Activated CD8-positive, alpha-beta T cell treated with anti-CD3 and anti-CD28 coated beads for 36 hours (primary cell): ENCODE data around the gene MISP3. TPM values are rescaled to one million over a fixed set of nuclear protein-coding genes. Genes with fewer than 3 reads are reported as not detected.

Source experiments
- ATAC-seq: fragments of 200-7000 bp; cut with Tn5 transposase; one replicate; pipeline ENCODE4 v1.10.0; 2021; ENCODE audit warnings: mild to moderate bottlenecking, moderate library complexity
- CTCF ChIA-PET: fragments of 350-600 bp; sonication (Branson Sonifier 250); formaldehyde crosslinking; loops from one replicate; lab custom pipeline; 2021; ENCODE audit warnings: antibody characterized with exemption; lab: Charles Lee
- POLR2A ChIA-PET: fragments of 350-600 bp; sonication (Branson Sonifier 250); formaldehyde crosslinking; loops from one replicate; lab custom pipeline; 2021; ENCODE audit warnings: antibody characterized with exemption; lab: Charles Lee
- DNase-seq: peaks from one replicate; pipeline ENCODE4 v3.0.0-alpha.2; 2020
- H3K27ac Mint-ChIP-seq: one replicate; pipeline ENCODE4 v1.8.0; 2021; ENCODE audit warnings: mild to moderate bottlenecking, mixed read lengths
- H3K27me3 Mint-ChIP-seq: one replicate; pipeline ENCODE4 v1.8.0; 2021; ENCODE audit warnings: mixed read lengths
- H3K36me3 Mint-ChIP-seq: one replicate; pipeline ENCODE4 v1.8.0; 2021; ENCODE audit warnings: low read depth, mixed read lengths
- H3K4me1 Mint-ChIP-seq: one replicate; pipeline ENCODE4 v1.8.0; 2021; ENCODE audit warnings: low read depth, mixed read lengths
- H3K4me3 Mint-ChIP-seq: one replicate; pipeline ENCODE4 v1.8.0; 2021; ENCODE audit warnings: mild to moderate bottlenecking, moderate library complexity, mixed read lengths
- H3K9me3 Mint-ChIP-seq: one replicate; pipeline ENCODE4 v1.8.0; 2021; ENCODE audit warnings: mixed read lengths
- intact Hi-C: fragments of 100-400 bp; cut with micrococcal nuclease; formaldehyde crosslinking; loops from one replicate; pipeline ENCODE4 v1.10.0; 2022
- total RNA-seq, 2 experiments: library from RNA; stranded (reverse); gene quantifications; one replicate each; pipeline ENCODE4 v1.2.3, GENCODE V29; 2021
- TF ChIP-seq, protein P1 (sequence below): fragments of 200-600 bp; IDR thresholded peaks from one replicate; pipeline ENCODE4 v1.8.0; 2022; ENCODE audit warnings: antibody characterized with exemption, mild to moderate bottlenecking

Gene MISP3
- total RNA-seq, 2 experiments from 2014 or later, result 1.4 to 1.5 TPM

DNA sequence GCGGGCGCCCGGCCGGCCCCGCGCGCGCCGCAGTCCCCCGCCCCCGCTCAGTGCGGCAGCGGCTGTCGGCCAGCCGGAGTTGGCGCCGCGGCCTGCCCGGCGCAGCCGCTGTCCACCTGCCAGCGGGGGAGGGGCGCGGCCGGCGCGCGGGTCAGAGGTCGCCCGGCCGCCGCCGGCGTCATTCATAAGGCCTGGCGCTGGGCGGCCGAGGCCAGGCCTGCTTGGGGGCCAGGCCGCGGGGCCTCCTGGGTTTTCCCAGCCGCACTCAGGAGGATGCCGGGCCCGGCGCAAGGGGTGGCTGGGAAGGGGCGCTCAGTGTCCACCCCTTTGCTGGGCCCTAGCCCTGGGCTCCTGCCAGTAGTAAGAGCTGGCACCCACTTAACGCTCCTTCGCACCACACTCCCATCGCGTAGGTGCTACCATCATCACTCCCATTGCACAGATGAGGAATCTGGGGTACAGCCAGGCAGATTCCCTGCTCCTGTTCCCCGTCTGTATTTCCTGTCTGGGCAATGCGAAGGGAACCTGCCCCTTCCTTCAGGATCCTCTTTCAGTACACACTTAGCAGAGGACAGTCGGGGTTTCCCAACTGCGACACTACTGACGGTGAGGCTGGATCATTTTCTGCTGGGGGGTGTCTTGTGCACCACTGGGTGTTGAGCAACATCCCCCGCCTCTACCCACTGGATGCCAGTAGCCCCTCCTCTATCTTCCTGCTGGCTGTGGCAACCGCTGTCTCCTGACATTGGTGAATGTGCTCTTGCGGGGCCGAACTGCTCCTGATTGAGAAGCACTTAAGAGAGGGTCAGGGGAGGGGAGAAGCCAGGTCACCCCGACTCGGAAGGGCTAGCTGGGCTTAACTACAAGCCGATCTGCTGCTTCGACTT is 45.8 kb downstream of the MISP3 start:
- peaks cover 7% of the 10 kb centered on the region for H3K36me3 Mint-ChIP-seq
- no peaks in the 10 kb centered on the region for H3K27me3 Mint-ChIP-seq
- TF ChIP-seq, protein P1, sequence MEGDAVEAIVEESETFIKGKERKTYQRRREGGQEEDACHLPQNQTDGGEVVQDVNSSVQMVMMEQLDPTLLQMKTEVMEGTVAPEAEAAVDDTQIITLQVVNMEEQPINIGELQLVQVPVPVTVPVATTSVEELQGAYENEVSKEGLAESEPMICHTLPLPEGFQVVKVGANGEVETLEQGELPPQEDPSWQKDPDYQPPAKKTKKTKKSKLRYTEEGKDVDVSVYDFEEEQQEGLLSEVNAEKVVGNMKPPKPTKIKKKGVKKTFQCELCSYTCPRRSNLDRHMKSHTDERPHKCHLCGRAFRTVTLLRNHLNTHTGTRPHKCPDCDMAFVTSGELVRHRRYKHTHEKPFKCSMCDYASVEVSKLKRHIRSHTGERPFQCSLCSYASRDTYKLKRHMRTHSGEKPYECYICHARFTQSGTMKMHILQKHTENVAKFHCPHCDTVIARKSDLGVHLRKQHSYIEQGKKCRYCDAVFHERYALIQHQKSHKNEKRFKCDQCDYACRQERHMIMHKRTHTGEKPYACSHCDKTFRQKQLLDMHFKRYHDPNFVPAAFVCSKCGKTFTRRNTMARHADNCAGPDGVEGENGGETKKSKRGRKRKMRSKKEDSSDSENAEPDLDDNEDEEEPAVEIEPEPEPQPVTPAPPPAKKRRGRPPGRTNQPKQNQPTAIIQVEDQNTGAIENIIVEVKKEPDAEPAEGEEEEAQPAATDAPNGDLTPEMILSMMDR, result no peak
- peak overlapping the region; percentile 78 for H3K4me3 Mint-ChIP-seq
- no peak for ATAC-seq
- DNase-seq, result peak; percentile 48
- peaks cover 38% of the 10 kb centered on the region for H3K4me1 Mint-ChIP-seq
- intact Hi-C loops, result no loop called here
- ChIA-PET POLR2A (interaction anchor here (0.6 to 2.1 kb wide), 3 partner anchors 10 to 37 kb away, joined by 3 to 6 read pairs (median 3); no protein-coding TSS in a partner anchor), CTCF (interaction anchor here (1.2 to 4.9 kb wide), 2 partner anchors 17 to 230 kb away, joined by 4 to 44 read pairs; partner anchors contain the start of gene ASF1B)
- H3K27ac Mint-ChIP-seq, result peak overlapping the region; percentile 83
- H3K9me3 Mint-ChIP-seq, result no peaks in the 10 kb centered on the region

DNA sequence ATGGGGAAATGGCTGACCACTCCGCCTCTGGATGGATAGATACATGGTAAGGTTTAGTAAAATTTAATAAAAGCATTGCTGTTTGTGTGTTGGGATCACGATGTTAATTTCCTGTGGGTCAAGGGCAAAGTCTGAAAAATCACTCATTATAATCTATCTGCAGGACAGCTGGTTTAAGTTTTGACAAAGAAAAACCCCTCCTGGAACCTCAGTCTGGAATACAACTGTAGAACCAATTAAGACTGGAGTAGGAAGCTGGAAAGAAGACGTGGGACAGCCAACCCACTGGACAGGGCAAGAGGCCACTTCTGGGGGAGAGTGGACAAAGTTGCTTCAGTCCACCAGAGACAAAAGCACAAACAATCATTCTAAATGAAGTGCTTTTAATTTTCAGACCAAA is 46.6 kb downstream of the MISP3 start:
- TF ChIP-seq, protein P1, result no peak
- no peak for DNase-seq
- Mint-ChIP-seq H3K27ac (no peak overlapping the region), H3K9me3 (no peaks in the 10 kb centered on the region), H3K4me1 (peaks cover 31% of the 10 kb centered on the region), H3K27me3 (no peaks in the 10 kb centered on the region), H3K4me3 (peak overlapping the region; percentile 78), H3K36me3 (peaks cover 7% of the 10 kb centered on the region)
- no peak for ATAC-seq
- CTCF ChIA-PET, result no interaction called here
- POLR2A ChIA-PET, result interaction anchor here (0.6 to 2.1 kb wide), 2 partner anchors 10 to 14 kb away, joined by 3 to 6 read pairs; no protein-coding TSS in a partner anchor
- intact Hi-C loops, result no loop called here

DNA sequence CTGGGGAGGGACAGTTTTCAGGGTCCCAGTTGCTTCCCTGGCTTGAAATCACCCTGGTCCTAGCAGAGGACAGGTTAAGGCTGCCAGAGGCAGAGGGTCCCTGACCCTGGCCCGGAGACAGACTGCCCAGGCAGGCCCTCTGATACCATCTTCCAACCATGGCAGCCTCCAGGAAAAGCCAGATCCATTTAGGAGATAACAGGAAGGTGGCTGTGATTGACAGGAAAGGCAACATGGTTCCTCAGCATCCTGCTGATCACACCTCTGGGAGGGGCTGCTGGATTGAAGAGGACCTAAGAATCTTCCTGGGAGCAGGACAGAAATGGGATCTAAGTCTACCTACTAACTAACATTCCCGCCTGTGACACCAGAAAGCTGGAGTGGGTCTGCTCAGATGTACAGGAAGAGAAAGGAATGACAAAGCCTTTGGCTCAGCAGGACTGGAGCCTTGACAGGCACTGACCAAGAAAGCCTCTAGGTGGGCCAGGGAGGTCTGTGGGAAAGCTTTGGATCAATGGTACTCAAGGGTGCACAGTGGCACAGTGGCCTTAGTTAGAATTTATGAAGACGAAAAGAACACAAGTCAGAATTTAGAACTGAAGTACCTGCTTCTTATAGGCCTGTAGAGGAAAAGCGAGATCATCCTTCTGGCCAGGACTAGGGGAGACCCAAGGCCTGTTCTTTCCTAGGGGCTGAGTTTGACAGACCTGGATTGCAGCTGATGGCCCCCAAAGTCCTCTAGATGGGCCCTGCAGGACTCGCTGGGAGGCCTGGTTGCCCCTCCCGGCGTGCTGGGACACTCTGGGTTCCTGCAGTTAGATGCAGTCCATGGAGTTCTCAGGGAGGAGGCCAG is 47.3 kb downstream of the MISP3 start:
- DNase-seq (no peak), ATAC-seq (no peak)
- Mint-ChIP-seq H3K27ac (no peak overlapping the region), H3K4me3 (no peak overlapping the region), H3K27me3 (no peaks in the 10 kb centered on the region), H3K4me1 (peaks cover 28% of the 10 kb centered on the region), H3K9me3 (no peaks in the 10 kb centered on the region), H3K36me3 (peaks cover 14% of the 10 kb centered on the region)
- ChIA-PET POLR2A (interaction anchor here (1.0 to 2.1 kb wide), 3 partner anchors 9 to 46 kb away, joined by 3 to 7 read pairs (median 6); partner anchors contain the start of gene ASF1B), CTCF (interaction anchor here (0.6 to 2.4 kb wide), 2 partner anchors 10 to 17 kb away, joined by 3 to 8 read pairs; partner anchors contain the start of gene ASF1B)
- TF ChIP-seq, protein P1, result no peak
- intact Hi-C loops, result no loop called here

DNA sequence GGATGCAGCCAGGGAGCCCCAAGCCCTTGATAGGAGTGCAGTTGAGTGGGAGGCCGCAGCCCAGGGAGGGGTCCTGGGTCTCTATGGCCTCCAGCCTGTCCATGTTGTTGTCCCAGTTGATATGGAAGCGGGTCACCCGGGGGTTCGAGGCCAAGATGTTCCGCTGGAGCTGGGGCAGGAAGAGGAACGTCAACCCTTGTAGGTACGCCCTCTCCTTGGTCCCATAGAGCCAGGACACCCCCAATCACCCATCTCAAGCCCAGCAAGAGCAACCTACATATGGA is 47.9 kb downstream of the MISP3 start:
- ATAC-seq, result no peak
- Mint-ChIP-seq H3K4me1 (peaks cover 24% of the 10 kb centered on the region), H3K4me3 (no peak overlapping the region), H3K36me3 (peaks cover 19% of the 10 kb centered on the region), H3K9me3 (no peaks in the 10 kb centered on the region), H3K27me3 (no peaks in the 10 kb centered on the region), H3K27ac (no peak overlapping the region)
- ChIA-PET POLR2A (interaction anchor here (0.7 to 2.1 kb wide), 5 partner anchors 8 to 47 kb away, joined by 3 to 7 read pairs (median 3); partner anchors contain the start of gene ASF1B), CTCF (interaction anchor here (0.6 to 2.4 kb wide), 3 partner anchors 9 to 22 kb away, joined by 3 to 8 read pairs (median 3); partner anchors contain the start of gene ASF1B)
- intact Hi-C loops, result no loop called here
- DNase-seq, result no peak
- TF ChIP-seq, protein P1, result no peak
